ENCODE results near the gene HSPBP1.
A peak's percentile ranks its signal among the peaks of the same experiment; 100 is the strongest.

Gene HSPBP1

DNA sequence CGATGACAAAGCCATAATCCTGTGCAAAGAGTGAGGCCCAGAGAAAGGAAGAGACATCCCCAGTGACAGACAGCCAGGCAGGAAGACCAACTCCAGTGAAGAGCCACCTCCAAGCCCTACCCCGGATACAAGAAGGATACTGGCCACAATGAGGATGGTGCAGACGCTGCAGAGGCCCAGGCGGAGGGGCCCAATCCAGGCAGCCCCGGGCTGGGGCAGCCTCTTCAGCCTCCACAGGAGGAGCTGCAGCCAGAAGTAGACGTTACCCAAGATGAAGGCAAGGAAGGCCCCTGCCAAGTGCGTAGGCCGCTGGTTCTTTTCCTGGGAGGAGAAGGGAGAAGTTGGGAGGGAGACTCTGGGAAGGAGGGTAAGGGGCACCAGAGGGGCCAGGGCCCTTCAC is 36.7 kb upstream of the HSPBP1 start:
- Histone ChIP-seq H3K27me3 (ENCODE audit: control insufficient read depth in 5 of 5, insufficient read depth in 4 of 5, low read length in 5 of 5) (no peaks in the 10 kb centered on the region), H3K9ac (ENCODE audit: low read length in 5 of 5) (no peak overlapping the region), H3K27ac (ENCODE audit: low read depth, low read length) (no peak overlapping the region), H3K36me3 (ENCODE audit: control insufficient read depth in 5 of 5, insufficient read depth in 5 of 5, low read length in 5 of 5) (peaks cover 0 to 14% (median 0%) of the 10 kb centered on the region in 5 donors), H3K9me3 (ENCODE audit: control insufficient read depth in 5 of 5, low read length in 5 of 5) (peaks cover 0 to 4% (median 0%) of the 10 kb centered on the region in 5 donors), H3K4me1 (ENCODE audit: control insufficient read depth in 5 of 5, insufficient read depth in 5 of 5, low read length in 5 of 5) (peaks cover 0 to 22% (median 5%) of the 10 kb centered on the region in 5 donors), H3K4me3 (ENCODE audit: low read depth in 1 of 5, low read length in 5 of 5) (no peak overlapping the region)

DNA sequence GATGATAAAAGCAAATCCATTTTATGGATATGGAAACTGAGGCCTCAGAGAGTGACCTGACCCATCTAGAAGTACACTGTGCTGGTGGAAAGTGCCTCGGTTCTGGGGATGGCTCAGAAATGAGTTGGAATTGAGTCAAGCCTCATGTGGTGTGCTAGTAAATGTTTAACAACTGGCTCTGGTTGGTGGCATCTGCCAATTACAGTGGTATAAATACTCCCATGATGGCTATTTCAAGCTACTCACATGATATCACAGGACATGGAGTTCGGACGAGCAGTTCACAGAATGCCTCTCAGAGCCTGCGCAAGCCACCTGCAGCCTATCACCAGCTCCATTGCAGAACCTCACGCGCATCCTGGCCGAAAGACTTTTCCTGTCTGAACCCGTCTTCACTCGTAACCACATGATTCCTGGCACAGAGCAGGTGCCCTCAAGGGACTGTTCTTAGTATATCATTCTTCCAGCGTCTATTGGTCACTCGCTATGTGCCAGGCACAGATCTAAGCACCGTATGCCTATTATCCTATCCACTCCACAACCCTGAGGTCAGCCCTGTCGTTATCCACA is 36.1 kb upstream of the HSPBP1 start:
- H3K9me3 ChIP-seq (ENCODE audit: control insufficient read depth in 5 of 5, low read length in 5 of 5): peaks cover 0 to 4% (median 0%) of the 10 kb centered on the region in 5 donors
- no peak overlapping the region for H3K27ac ChIP-seq (ENCODE audit: low read depth, low read length)
- no peak overlapping the region for H3K9ac ChIP-seq (ENCODE audit: low read length in 5 of 5)
- H3K36me3 ChIP-seq (ENCODE audit: control insufficient read depth in 5 of 5, insufficient read depth in 5 of 5, low read length in 5 of 5): peaks cover 0 to 14% (median 0%) of the 10 kb centered on the region in 5 donors
- no peaks in the 10 kb centered on the region for H3K27me3 ChIP-seq (ENCODE audit: control insufficient read depth in 5 of 5, insufficient read depth in 4 of 5, low read length in 5 of 5)
- H3K4me3 ChIP-seq (ENCODE audit: low read depth in 1 of 5, low read length in 5 of 5): no peak overlapping the region
- peaks cover 0 to 18% (median 5%) of the 10 kb centered on the region in 5 donors for H3K4me1 ChIP-seq (ENCODE audit: control insufficient read depth in 5 of 5, insufficient read depth in 5 of 5, low read length in 5 of 5)

DNA sequence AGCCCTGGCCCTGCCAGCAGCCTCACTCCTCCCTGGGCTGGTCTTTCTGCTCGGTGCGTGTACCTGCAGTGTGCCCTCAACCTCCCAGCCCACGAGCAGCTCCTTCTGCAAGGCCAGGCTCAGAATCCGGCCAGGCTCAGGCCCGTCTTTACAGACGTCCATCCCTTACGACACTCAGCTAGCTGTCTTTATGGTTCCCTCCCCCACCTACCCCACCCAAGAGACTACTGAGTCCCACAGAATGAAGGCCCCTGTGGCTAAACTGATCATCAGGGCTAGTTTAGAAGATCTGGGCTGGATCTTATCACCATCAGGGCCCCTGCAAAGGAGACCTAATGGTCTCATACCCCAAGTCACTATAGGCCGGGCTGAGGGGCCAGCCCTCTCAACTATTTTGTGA is 34.5 kb upstream of the HSPBP1 start:
- peaks cover 0 to 9% (median 0%) of the 10 kb centered on the region in 5 donors for H3K4me1 ChIP-seq (ENCODE audit: control insufficient read depth in 5 of 5, insufficient read depth in 5 of 5, low read length in 5 of 5)
- H3K27me3 ChIP-seq (ENCODE audit: control insufficient read depth in 5 of 5, insufficient read depth in 4 of 5, low read length in 5 of 5): no peaks in the 10 kb centered on the region
- peaks cover 0 to 14% (median 0%) of the 10 kb centered on the region in 5 donors for H3K36me3 ChIP-seq (ENCODE audit: control insufficient read depth in 5 of 5, insufficient read depth in 5 of 5, low read length in 5 of 5)
- no peak overlapping the region for H3K27ac ChIP-seq (ENCODE audit: low read depth, low read length)
- no peak overlapping the region for H3K4me3 ChIP-seq (ENCODE audit: low read depth in 1 of 5, low read length in 5 of 5)
- no peak overlapping the region for H3K9ac ChIP-seq (ENCODE audit: low read length in 5 of 5)
- peaks cover 0 to 7% (median 0%) of the 10 kb centered on the region in 5 donors for H3K9me3 ChIP-seq (ENCODE audit: control insufficient read depth in 5 of 5, low read length in 5 of 5)

DNA sequence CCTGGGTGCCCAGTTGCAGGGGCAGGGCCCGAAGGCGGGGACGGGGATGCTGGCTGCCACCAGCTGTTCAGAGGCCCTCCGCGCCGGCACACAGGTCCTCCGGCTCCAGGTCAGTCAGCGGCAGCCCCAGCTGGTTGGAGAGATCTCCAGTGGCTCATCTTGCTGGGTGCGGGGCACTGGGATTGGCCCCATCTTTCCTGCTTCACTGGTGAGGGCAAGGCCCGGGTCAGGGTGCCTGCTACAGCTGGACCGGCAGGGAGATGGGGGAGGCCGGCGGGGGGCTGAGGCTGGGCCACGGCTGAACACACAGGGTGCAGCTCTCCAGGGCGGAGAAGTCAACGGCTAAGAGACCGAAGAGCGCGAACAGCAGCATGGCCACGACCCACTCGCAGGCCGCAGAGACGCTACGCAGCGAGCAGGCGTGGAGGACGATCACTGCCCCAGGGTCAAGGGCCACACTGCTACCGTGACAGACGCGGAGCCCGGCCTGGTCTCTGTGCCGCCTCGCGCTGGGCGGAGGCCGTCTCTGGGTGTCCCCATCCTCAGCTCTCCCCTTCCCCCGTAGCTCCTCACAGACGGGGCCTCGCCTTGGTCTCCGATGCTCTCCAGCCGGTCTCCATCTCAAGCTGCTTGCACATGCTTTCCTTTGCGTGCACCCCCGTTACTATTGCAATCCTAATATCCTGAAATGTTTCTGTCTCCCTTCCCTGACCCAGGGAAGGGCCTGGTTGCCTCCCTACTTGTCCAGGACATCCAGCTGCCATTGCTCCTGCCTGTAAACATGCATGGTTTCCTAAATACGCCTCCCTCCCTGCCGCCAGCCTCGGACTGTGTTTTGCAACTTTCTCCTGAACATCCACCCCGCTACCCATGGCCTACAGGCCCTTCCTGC is 33.0 kb upstream of the HSPBP1 start:
- peaks cover 0 to 3% (median 0%) of the 10 kb centered on the region in 5 donors for H3K27me3 ChIP-seq (ENCODE audit: control insufficient read depth in 5 of 5, insufficient read depth in 4 of 5, low read length in 5 of 5)
- no peak overlapping the region for H3K9ac ChIP-seq (ENCODE audit: low read length in 5 of 5)
- H3K9me3 ChIP-seq (ENCODE audit: control insufficient read depth in 5 of 5, low read length in 5 of 5): peaks cover 0 to 8% (median 3%) of the 10 kb centered on the region in 5 donors
- H3K4me3 ChIP-seq (ENCODE audit: low read depth in 1 of 5, low read length in 5 of 5): no peak overlapping the region
- H3K36me3 ChIP-seq (ENCODE audit: control insufficient read depth in 5 of 5, insufficient read depth in 5 of 5, low read length in 5 of 5): peaks cover 0 to 14% (median 0%) of the 10 kb centered on the region in 5 donors
- H3K27ac ChIP-seq (ENCODE audit: low read depth, low read length): no peak overlapping the region
- peaks cover 0 to 9% (median 2%) of the 10 kb centered on the region in 5 donors for H3K4me1 ChIP-seq (ENCODE audit: control insufficient read depth in 5 of 5, insufficient read depth in 5 of 5, low read length in 5 of 5)

DNA sequence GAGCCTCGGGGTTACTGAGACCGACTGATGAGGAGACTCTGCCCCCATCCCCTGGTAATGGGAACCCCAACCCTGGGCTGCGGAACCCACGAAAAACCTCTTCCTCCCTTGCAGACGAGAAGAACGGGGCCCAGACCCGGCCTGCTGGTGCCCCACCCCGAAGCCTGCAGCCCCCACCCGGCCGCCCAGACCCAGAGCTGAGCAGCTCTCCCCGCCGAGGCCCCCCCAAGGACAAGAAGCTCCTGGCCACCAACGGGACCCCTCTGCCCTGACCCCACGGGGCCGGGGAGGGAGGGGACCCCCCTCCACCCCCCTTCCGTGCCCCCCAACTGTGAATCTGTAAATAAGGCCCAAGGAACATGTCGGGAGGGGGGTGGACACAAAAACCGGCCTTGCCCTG is 31.9 kb upstream of the HSPBP1 start:
- Histone ChIP-seq H3K4me3 (ENCODE audit: low read depth in 1 of 5, low read length in 5 of 5) (no peak overlapping the region), H3K4me1 (ENCODE audit: control insufficient read depth in 5 of 5, insufficient read depth in 5 of 5, low read length in 5 of 5) (peaks cover 0 to 9% (median 2%) of the 10 kb centered on the region in 5 donors), H3K9me3 (ENCODE audit: control insufficient read depth in 5 of 5, low read length in 5 of 5) (peaks cover 0 to 8% (median 3%) of the 10 kb centered on the region in 5 donors), H3K36me3 (ENCODE audit: control insufficient read depth in 5 of 5, insufficient read depth in 5 of 5, low read length in 5 of 5) (peaks cover 0 to 12% (median 0%) of the 10 kb centered on the region in 5 donors), H3K9ac (ENCODE audit: low read length in 5 of 5) (no peak overlapping the region), H3K27ac (ENCODE audit: low read depth, low read length) (no peak overlapping the region), H3K27me3 (ENCODE audit: control insufficient read depth in 5 of 5, insufficient read depth in 4 of 5, low read length in 5 of 5) (peaks cover 0 to 3% (median 0%) of the 10 kb centered on the region in 5 donors)

DNA sequence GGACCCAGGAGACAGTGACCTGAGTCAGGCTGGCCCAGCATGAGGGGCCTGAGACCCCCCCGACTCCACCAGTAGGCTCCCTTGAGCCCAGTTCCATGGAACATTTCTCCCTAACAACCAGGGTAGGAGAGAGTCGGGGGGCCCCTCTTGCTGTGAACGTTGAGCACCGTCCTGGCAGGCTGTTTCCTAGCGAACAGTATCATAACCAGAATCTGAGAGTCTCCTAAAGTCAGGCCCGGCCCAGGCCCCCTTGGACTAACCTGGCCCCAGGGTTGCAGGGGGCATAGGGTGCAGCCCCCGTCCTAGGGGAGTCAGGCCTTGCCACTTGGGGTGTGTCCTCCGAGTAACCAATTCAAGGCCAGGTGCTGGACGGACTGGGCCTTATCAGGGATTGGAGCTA is 31.5 kb upstream of the HSPBP1 start:
- Histone ChIP-seq H3K4me1 (ENCODE audit: control insufficient read depth in 5 of 5, insufficient read depth in 5 of 5, low read length in 5 of 5) (peaks cover 0 to 9% (median 2%) of the 10 kb centered on the region in 5 donors), H3K27me3 (ENCODE audit: control insufficient read depth in 5 of 5, insufficient read depth in 4 of 5, low read length in 5 of 5) (peaks cover 0 to 3% (median 0%) of the 10 kb centered on the region in 5 donors), H3K4me3 (ENCODE audit: low read depth in 1 of 5, low read length in 5 of 5) (no peak overlapping the region), H3K27ac (ENCODE audit: low read depth, low read length) (no peak overlapping the region), H3K9me3 (ENCODE audit: control insufficient read depth in 5 of 5, low read length in 5 of 5) (peaks cover 0 to 8% (median 3%) of the 10 kb centered on the region in 5 donors), H3K36me3 (ENCODE audit: control insufficient read depth in 5 of 5, insufficient read depth in 5 of 5, low read length in 5 of 5) (peaks cover 0 to 8% (median 0%) of the 10 kb centered on the region in 5 donors), H3K9ac (ENCODE audit: low read length in 5 of 5) (no peak overlapping the region)

DNA sequence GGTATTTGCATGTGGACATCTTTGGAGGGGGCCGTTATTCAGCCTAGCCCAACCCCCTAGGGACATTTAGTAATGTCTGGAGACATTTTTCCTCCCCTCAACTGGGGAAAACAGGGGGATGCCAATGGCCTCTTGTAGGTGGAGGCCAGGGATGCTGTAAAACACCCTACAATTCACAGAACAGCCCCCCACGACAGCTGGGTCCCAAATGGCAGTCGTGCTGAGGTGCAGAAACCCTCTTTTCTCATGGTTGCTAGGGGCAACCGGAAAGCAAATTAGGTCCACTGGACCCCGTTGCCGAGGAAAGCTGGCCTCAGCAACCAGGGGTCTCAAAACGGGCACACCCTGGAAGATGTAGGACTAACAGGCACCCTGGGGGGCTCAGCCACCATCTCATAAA is 30.6 kb upstream of the HSPBP1 start:
- Histone ChIP-seq H3K27ac (ENCODE audit: low read depth, low read length) (no peak overlapping the region), H3K4me1 (ENCODE audit: control insufficient read depth in 5 of 5, insufficient read depth in 5 of 5, low read length in 5 of 5) (peaks cover 0 to 9% (median 2%) of the 10 kb centered on the region in 5 donors), H3K9ac (ENCODE audit: low read length in 5 of 5) (no peak overlapping the region), H3K27me3 (ENCODE audit: control insufficient read depth in 5 of 5, insufficient read depth in 4 of 5, low read length in 5 of 5) (peaks cover 0 to 3% (median 0%) of the 10 kb centered on the region in 5 donors), H3K4me3 (ENCODE audit: low read depth in 1 of 5, low read length in 5 of 5) (no peak overlapping the region), H3K36me3 (ENCODE audit: control insufficient read depth in 5 of 5, insufficient read depth in 5 of 5, low read length in 5 of 5) (peaks cover 0 to 2% (median 0%) of the 10 kb centered on the region in 5 donors), H3K9me3 (ENCODE audit: control insufficient read depth in 5 of 5, low read length in 5 of 5) (peaks cover 0 to 4% (median 0%) of the 10 kb centered on the region in 5 donors)

DNA sequence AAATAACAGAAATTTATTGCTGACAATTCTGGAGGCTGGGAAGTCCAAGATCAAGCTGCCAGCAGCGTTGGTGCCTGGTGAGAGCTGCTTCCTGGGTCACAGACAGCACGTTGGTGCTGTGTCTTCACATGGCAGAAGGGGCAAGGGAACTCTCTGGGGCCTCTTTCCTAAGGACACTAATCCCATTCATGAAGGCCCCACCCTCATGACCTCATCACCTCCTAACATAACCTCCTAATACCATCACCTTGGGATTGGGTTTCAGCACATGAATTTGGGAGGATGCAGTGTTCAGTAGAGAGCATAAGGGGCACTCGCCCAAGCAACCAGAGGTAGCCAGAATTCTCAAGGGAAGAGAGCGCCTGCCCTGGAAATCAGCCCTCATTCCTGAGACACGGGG is 29.5 kb upstream of the HSPBP1 start:
- peaks cover 0 to 2% (median 0%) of the 10 kb centered on the region in 5 donors for H3K36me3 ChIP-seq (ENCODE audit: control insufficient read depth in 5 of 5, insufficient read depth in 5 of 5, low read length in 5 of 5)
- peak overlapping the region in 1 of 5 donors; percentile 28 for H3K9ac ChIP-seq (ENCODE audit: low read length in 5 of 5)
- H3K27ac ChIP-seq (ENCODE audit: low read depth, low read length): no peak overlapping the region

DNA sequence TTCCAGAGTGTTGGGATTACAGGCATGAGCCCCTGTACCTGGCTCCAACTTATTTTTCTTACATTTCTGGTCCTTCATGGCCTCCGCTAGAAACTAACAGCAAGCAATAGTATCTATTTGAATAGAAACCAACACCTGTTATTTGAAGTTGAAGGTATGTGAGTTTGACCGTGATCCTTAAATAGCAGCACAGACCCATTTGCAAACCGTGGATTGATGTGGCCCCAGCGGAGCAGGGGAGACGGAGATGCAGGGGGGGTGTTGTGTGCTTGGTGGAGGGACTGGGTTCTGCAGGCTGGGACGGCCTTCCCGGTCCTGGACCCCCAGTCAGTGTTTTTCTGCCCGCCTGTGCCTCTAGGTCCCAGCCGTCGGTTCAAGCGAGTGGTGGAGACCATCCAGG is 28.4 kb upstream of the HSPBP1 start:
- peaks cover 0 to 4% (median 2%) of the 10 kb centered on the region in 5 donors for H3K4me1 ChIP-seq (ENCODE audit: control insufficient read depth in 5 of 5, insufficient read depth in 5 of 5, low read length in 5 of 5)
- peaks cover 0 to 2% (median 0%) of the 10 kb centered on the region in 5 donors for H3K36me3 ChIP-seq (ENCODE audit: control insufficient read depth in 5 of 5, insufficient read depth in 5 of 5, low read length in 5 of 5)

More for the DNA sequence above, 29.5 kb upstream of the HSPBP1 start:
- peaks cover 0 to 9% (median 2%) of the 10 kb centered on the region in 5 donors for H3K4me1 ChIP-seq (ENCODE audit: control insufficient read depth in 5 of 5, insufficient read depth in 5 of 5, low read length in 5 of 5)
- H3K4me3 ChIP-seq (ENCODE audit: low read depth in 1 of 5, low read length in 5 of 5): no peak overlapping the region
- H3K27me3 ChIP-seq (ENCODE audit: control insufficient read depth in 5 of 5, insufficient read depth in 4 of 5, low read length in 5 of 5): peaks cover 0 to 3% (median 0%) of the 10 kb centered on the region in 5 donors
- peaks cover 0 to 4% (median 0%) of the 10 kb centered on the region in 5 donors for H3K9me3 ChIP-seq (ENCODE audit: control insufficient read depth in 5 of 5, low read length in 5 of 5)

More for the DNA sequence above, 28.4 kb upstream of the HSPBP1 start:
- Histone ChIP-seq H3K27me3 (ENCODE audit: control insufficient read depth in 5 of 5, insufficient read depth in 4 of 5, low read length in 5 of 5) (peaks cover 0 to 3% (median 0%) of the 10 kb centered on the region in 5 donors), H3K4me3 (ENCODE audit: low read depth in 1 of 5, low read length in 5 of 5) (no peak overlapping the region), H3K9ac (ENCODE audit: low read length in 5 of 5) (no peak overlapping the region), H3K27ac (ENCODE audit: low read depth, low read length) (no peak overlapping the region), H3K9me3 (ENCODE audit: control insufficient read depth in 5 of 5, low read length in 5 of 5) (peaks cover 0 to 4% (median 0%) of the 10 kb centered on the region in 5 donors)
